H9 (cell line): Measurements from ENCODE around the gene PCDH20. TPM values are rescaled to one million over a fixed set of nuclear protein-coding genes. Genes with fewer than 3 reads are reported as not detected.

Experiments
- DNase-seq: peaks from one replicate; pipeline ENCODE4 v3.0.0-alpha.2; 2017
- H2AFZ ChIP-seq: one replicate; pipeline ENCODE4 v1.6.1; 2013; ENCODE audit warnings: mild to moderate bottlenecking, low read length, control low read depth, moderate library complexity
- H2AK5ac ChIP-seq: 2 replicates; pipeline ENCODE4 v1.6.1; 2013; ENCODE audit warnings: low read length, control low read depth, mixed read lengths; ENCODE audit not compliant: insufficient read length
- H2BK120ac ChIP-seq: one replicate; pipeline ENCODE4 v1.6.1; 2013; ENCODE audit warnings: low read depth, mild to moderate bottlenecking, low read length, control low read depth, inconsistent platforms; ENCODE audit not compliant: poor library complexity, severe bottlenecking
- H2BK12ac ChIP-seq: 2 replicates; pipeline ENCODE4 v1.6.1; 2013; ENCODE audit warnings: low read length, control low read depth, mixed read lengths, low read depth; ENCODE audit not compliant: insufficient read length
- H2BK15ac ChIP-seq: 2 replicates; pipeline ENCODE4 v1.6.1; 2013; ENCODE audit warnings: low read depth, low read length, control low read depth
- H2BK20ac ChIP-seq: one replicate; pipeline ENCODE4 v1.6.1; 2013; ENCODE audit warnings: low read depth, mild to moderate bottlenecking, low read length, control low read depth, inconsistent platforms; ENCODE audit not compliant: poor library complexity, severe bottlenecking
- H2BK5ac ChIP-seq: 2 replicates; pipeline ENCODE4 v1.6.1; 2013; ENCODE audit warnings: low read length, control low read depth, mixed read lengths; ENCODE audit not compliant: insufficient read length
- H3K14ac ChIP-seq: 2 replicates; pipeline ENCODE4 v1.6.1; 2013; ENCODE audit warnings: low read length, control low read depth; ENCODE audit not compliant: insufficient read depth
- H3K18ac ChIP-seq: 2 replicates; pipeline ENCODE4 v1.6.1; 2013; ENCODE audit warnings: low read depth, mild to moderate bottlenecking, mixed read lengths, low read length, control low read depth; ENCODE audit not compliant: insufficient read length
- H3K23ac ChIP-seq: 2 replicates; pipeline ENCODE4 v1.6.1; 2013; ENCODE audit warnings: low read length, control low read depth, mixed read lengths, low read depth; ENCODE audit not compliant: insufficient read length
- H3K23me2 ChIP-seq: 2 replicates; pipeline ENCODE4 v1.6.1; 2013; ENCODE audit warnings: low read depth, mild to moderate bottlenecking, mixed read lengths, low read length, control low read depth; ENCODE audit not compliant: insufficient read length, poor library complexity, severe bottlenecking
- H3K27ac ChIP-seq: 2 replicates; pipeline ENCODE4 v1.5.1; 2013; ENCODE audit warnings: low read length, control low read depth, mixed read lengths, low read depth; ENCODE audit not compliant: insufficient read length
- H3K27me3 ChIP-seq: 2 replicates; pipeline ENCODE4 v1.6.1; 2013; ENCODE audit warnings: low read length, control low read depth, inconsistent platforms; ENCODE audit not compliant: insufficient read depth
- H3K4ac ChIP-seq: 2 replicates; pipeline ENCODE4 v1.6.1; 2013; ENCODE audit warnings: low read depth, mild to moderate bottlenecking, control low read depth, inconsistent platforms, low read length, moderate library complexity
- H3K4me1 ChIP-seq: 2 replicates; pipeline ENCODE4 v1.6.1; 2013; ENCODE audit warnings: low read length, control low read depth, inconsistent platforms; ENCODE audit not compliant: insufficient read depth
- H3K4me2 ChIP-seq: 2 replicates; pipeline ENCODE4 v1.6.1; 2013; ENCODE audit warnings: low read length, control low read depth, mixed read lengths; ENCODE audit not compliant: insufficient read length, insufficient read depth
- H3K56ac ChIP-seq: 2 replicates; pipeline ENCODE4 v1.6.1; 2013; ENCODE audit warnings: low read depth, mild to moderate bottlenecking, mixed read lengths, low read length, control low read depth; ENCODE audit not compliant: insufficient read length
- H3K79me1 ChIP-seq: 2 replicates; pipeline ENCODE4 v1.6.1; 2013; ENCODE audit warnings: low read depth, mild to moderate bottlenecking, moderate library complexity, low read length, control low read depth, inconsistent platforms; ENCODE audit not compliant: insufficient read depth, poor library complexity, severe bottlenecking
- H3K79me2 ChIP-seq: 2 replicates; pipeline ENCODE4 v1.6.1; 2013; ENCODE audit warnings: low read length, control low read depth, inconsistent platforms; ENCODE audit not compliant: insufficient read depth
- H3K9ac ChIP-seq: 2 replicates; pipeline ENCODE4 v1.6.1; 2013; ENCODE audit warnings: low read length, control low read depth, mixed read lengths; ENCODE audit not compliant: insufficient read length; ENCODE audit errors: extremely low read depth
- H3K9me3 ChIP-seq: one replicate; pipeline ENCODE4 v1.6.1; 2013; ENCODE audit warnings: low read depth, low read length, inconsistent platforms; ENCODE audit not compliant: control insufficient read depth
- H3T11ph ChIP-seq: one replicate; pipeline ENCODE4 v1.6.1; 2013; ENCODE audit warnings: mild to moderate bottlenecking, low read length, control low read depth, inconsistent platforms
- H4K20me1 ChIP-seq: one replicate; pipeline ENCODE4 v1.6.1; 2013; ENCODE audit not compliant: control insufficient read depth, insufficient read length, insufficient read depth
- H4K5ac ChIP-seq: 2 replicates; pipeline ENCODE4 v1.6.1; 2013; ENCODE audit warnings: low read depth, mild to moderate bottlenecking, mixed read lengths, low read length, control low read depth; ENCODE audit not compliant: insufficient read length
- H4K8ac ChIP-seq: replicated peaks from 2 replicates; pipeline ENCODE4 v1.6.1; 2013; ENCODE audit warnings: low read length, control low read depth, mixed read lengths, low read depth; ENCODE audit not compliant: insufficient read length
- H4K91ac ChIP-seq: 2 replicates; pipeline ENCODE4 v1.6.1; 2013; ENCODE audit warnings: low read depth, mild to moderate bottlenecking, moderate library complexity, mixed read lengths, low read length, control low read depth; ENCODE audit not compliant: insufficient read length
- H3K27ac Mint-ChIP-seq, 3 experiments: 2 replicates in 2 of 3; 3 replicates in 1 of 3; pipeline ENCODE4 v1.8.0; 2020 to 2021; ENCODE audit warnings: mixed read lengths in 3 of 3, mild to moderate bottlenecking in 1 of 3, moderate library complexity in 1 of 3
- H3K27me3 Mint-ChIP-seq: 2 replicates; pipeline ENCODE4 v1.8.0; 2021; ENCODE audit warnings: low read depth, mild to moderate bottlenecking, moderate library complexity, mixed read lengths
- H3K36me3 Mint-ChIP-seq, 3 experiments: 2 replicates in 2 of 3; 3 replicates in 1 of 3; pipeline ENCODE4 v1.8.0; 2020 to 2021; ENCODE audit warnings: low read depth in 3 of 3, mixed read lengths in 3 of 3; ENCODE audit not compliant: insufficient read depth in 1 of 3
- H3K4me1 Mint-ChIP-seq, 2 experiments: 2 replicates each; pipeline ENCODE4 v1.8.0; 2020; ENCODE audit warnings: mixed read lengths in 2 of 2
- H3K4me3 Mint-ChIP-seq, 2 experiments: 2 replicates in 1 of 2; 3 replicates in 1 of 2; pipeline ENCODE4 v1.8.0; 2020 to 2021; ENCODE audit warnings: mild to moderate bottlenecking in 2 of 2, mixed read lengths in 2 of 2, moderate library complexity in 1 of 2
- H3K9me3 Mint-ChIP-seq, 2 experiments: 2 replicates in 1 of 2; 3 replicates in 1 of 2; pipeline ENCODE4 v1.8.0; 2020; ENCODE audit warnings: mild to moderate bottlenecking in 2 of 2, mixed read lengths in 2 of 2, moderate library complexity in 1 of 2
- CTCF ChIP-seq: fragments of 200-600 bp; sonication (generic); conservative IDR thresholded peaks from 3 replicates; pipeline ENCODE4 v1.8.0; 2021; ENCODE audit warnings: antibody characterized with exemption, mild to moderate bottlenecking
- WGBS: extraction: QIAGEN DNeasy Blood & Tissue Kit; methylation state at CpG from one replicate; pipeline ENCODE4 v1.1.7; 2013; ENCODE audit warnings: missing lambda C conversion rate, low lambda C conversion rate, mixed read lengths; ENCODE audit not compliant: insufficient read length; ENCODE audit errors: extremely low coverage; 5-methylcytosine and 5-hydroxymethylcytosine counted together
- total RNA-seq: library from RNA; stranded (reverse); gene quantifications from 2 replicates; pipeline ENCODE4 v1.2.1, GENCODE V29; 2021

Gene PCDH20
- total RNA-seq, 1 experiment from 2014 or later, result 0.33 TPM

- H2BK5ac ChIP-seq, result no peak overlapping the region
- no CpG with 5 or more reads among the region's 1 CpG for WGBS
- no peak overlapping the region for H3K27ac ChIP-seq
- no peaks in the 10 kb centered on the region for H3K79me1 ChIP-seq
- Mint-ChIP-seq H3K36me3 (no peaks in the 10 kb centered on the region), H3K4me3 (no peak overlapping the region), H3K27ac (no peak overlapping the region), H3K4me1 (peaks cover 14 to 17% of the 10 kb centered on the region in 2 experiments), H3K27me3 (peaks cover 42% of the 10 kb centered on the region), H3K9me3 (no peaks in the 10 kb centered on the region)
- peak; percentile 72 for TF ChIP-seq CTCF
- no peak overlapping the region for H2AFZ ChIP-seq
- no peak overlapping the region for H4K91ac ChIP-seq
- H3K9me3 ChIP-seq, result no peaks in the 10 kb centered on the region
- no peak overlapping the region for H3K56ac ChIP-seq
- H3K4ac ChIP-seq, result no peak overlapping the region
- no peak overlapping the region for H2BK12ac ChIP-seq
- no peak overlapping the region for H3K18ac ChIP-seq
- no peaks in the 10 kb centered on the region for H3K4me1 ChIP-seq
- no peak overlapping the region for H3K14ac ChIP-seq
- no peak overlapping the region for H2BK20ac ChIP-seq
- no peak overlapping the region for H3K9ac ChIP-seq
- no peak overlapping the region for H3K23ac ChIP-seq
- no peak overlapping the region for H3T11ph ChIP-seq
- no peak overlapping the region for H4K5ac ChIP-seq
- H2BK120ac ChIP-seq, result no peak overlapping the region
- no peaks in the 10 kb centered on the region for H4K20me1 ChIP-seq
- DNase-seq, result no peak
- no peak overlapping the region for H2BK15ac ChIP-seq
- H3K79me2 ChIP-seq, result no peaks in the 10 kb centered on the region
- peaks cover 22% of the 10 kb centered on the region for H3K23me2 ChIP-seq
- peaks cover 12% of the 10 kb centered on the region for H3K27me3 ChIP-seq
- H4K8ac ChIP-seq, result no peak overlapping the region
- H2AK5ac ChIP-seq, result no peak overlapping the region
- no peak overlapping the region for H3K4me2 ChIP-seq
These were observed 4.9 kb downstream of the PCDH20 start for GRCh38 chr13:61410669-61411297.
